GM23338 (cell line): Measurements from ENCODE around the gene LCE1E. TPM values are rescaled to one million over a fixed set of nuclear protein-coding genes. Genes with fewer than 3 reads are reported as not detected.
A peak's percentile ranks its signal among the peaks of the same experiment; 100 is the strongest.

Experiments
- ATAC-seq: fragments of 200-7000 bp; cut with Tn5 transposase; 3 replicates; pipeline ENCODE4 v1.9.1; 2020
- DNase-seq: peaks from one replicate; pipeline ENCODE4 v3.0.0-alpha.2; 2015; ENCODE audit warnings: low spot score
- H2AFZ ChIP-seq: fragments of 200-600 bp; sonication (generic); 2 replicates; pipeline ENCODE4 v1.8.0; 2016; ENCODE audit warnings: antibody characterized with exemption, mild to moderate bottlenecking, moderate library complexity
- H3F3A ChIP-seq: fragments of 200-600 bp; sonication (generic); replicated peaks from 2 replicates; pipeline ENCODE4 v1.8.0; 2017; ENCODE audit warnings: antibody characterized with exemption, mixed run types, low read depth
- H3K27ac ChIP-seq: fragments of 200-600 bp; sonication (generic); 2 replicates; pipeline ENCODE4 v1.6.1; 2016; ENCODE audit warnings: low read depth
- H3K27me3 ChIP-seq: fragments of 200-600 bp; sonication (generic); 2 replicates; pipeline ENCODE4 v1.8.0; 2016; ENCODE audit warnings: mild to moderate bottlenecking, mixed run types, moderate library complexity; ENCODE audit not compliant: insufficient read depth
- H3K36me3 ChIP-seq: fragments of 200-600 bp; sonication (generic); 2 replicates; pipeline ENCODE4 v1.8.0; 2016; ENCODE audit warnings: mild to moderate bottlenecking; ENCODE audit not compliant: insufficient read depth
- H3K4me1 ChIP-seq: fragments of 200-600 bp; sonication (generic); 2 replicates; pipeline ENCODE4 v1.8.0; 2016; ENCODE audit warnings: mild to moderate bottlenecking, moderate library complexity; ENCODE audit not compliant: insufficient read depth
- H3K4me2 ChIP-seq: fragments of 200-600 bp; sonication (generic); 2 replicates; pipeline ENCODE4 v1.7.1; 2017; ENCODE audit warnings: mixed run types
- H3K4me3 ChIP-seq: fragments of 200-600 bp; sonication (generic); 2 replicates; pipeline ENCODE4 v1.6.1; 2016; ENCODE audit warnings: mixed run types
- H3K79me2 ChIP-seq: fragments of 200-600 bp; sonication (generic); replicated peaks from 2 replicates; pipeline ENCODE4 v1.8.0; 2017; ENCODE audit warnings: mild to moderate bottlenecking; ENCODE audit not compliant: insufficient read depth
- H3K9me2 ChIP-seq: fragments of 200-600 bp; sonication (generic); 2 replicates; pipeline ENCODE4 v1.8.0; 2017; ENCODE audit not compliant: insufficient read depth
- H4K20me1 ChIP-seq: fragments of 200-600 bp; sonication (generic); replicated peaks from 2 replicates; pipeline ENCODE4 v1.8.0; 2017; ENCODE audit warnings: mild to moderate bottlenecking; ENCODE audit not compliant: insufficient read depth
- H3K27ac Mint-ChIP-seq: 2 replicates; pipeline ENCODE4 v1.8.0; 2020; ENCODE audit warnings: inconsistent platforms, mild to moderate bottlenecking, moderate library complexity, mixed read lengths
- H3K27me3 Mint-ChIP-seq: 3 replicates; pipeline ENCODE4 v1.8.0; 2022; ENCODE audit warnings: low read depth, mild to moderate bottlenecking, moderate library complexity, mixed read lengths, inconsistent platforms; ENCODE audit not compliant: insufficient read depth, poor library complexity
- H3K36me3 Mint-ChIP-seq: 3 replicates; pipeline ENCODE4 v1.8.0; 2021; ENCODE audit warnings: low read depth, mild to moderate bottlenecking, inconsistent platforms, moderate library complexity, mixed read lengths
- H3K4me1 Mint-ChIP-seq: 3 replicates; pipeline ENCODE4 v1.8.0; 2020; ENCODE audit warnings: mild to moderate bottlenecking, inconsistent platforms, mixed read lengths
- H3K4me3 Mint-ChIP-seq: 3 replicates; pipeline ENCODE4 v1.8.0; 2021; ENCODE audit warnings: moderate library complexity, mild to moderate bottlenecking, inconsistent platforms, mixed read lengths
- H3K9me3 Mint-ChIP-seq: 3 replicates; pipeline ENCODE4 v1.8.0; 2020; ENCODE audit warnings: moderate library complexity, mild to moderate bottlenecking, inconsistent platforms, mixed read lengths
- CREB1 ChIP-seq: fragments of 250-450 bp; sonication (Bioruptor Pico); IDR thresholded peaks from 2 replicates; pipeline ENCODE4 v1.5.0; 2020; ENCODE audit warnings: low read depth, mild to moderate bottlenecking, moderate library complexity
- EZH2 ChIP-seq: fragments of 200-600 bp; sonication (generic); IDR thresholded peaks from one replicate; pipeline ENCODE4 v1.8.0; 2017; ENCODE audit warnings: antibody characterized with exemption, mild to moderate bottlenecking, low read depth; ENCODE audit not compliant: unreplicated experiment
- EZH2phosphoT487 ChIP-seq: fragments of 200-600 bp; sonication (generic); IDR thresholded peaks from one replicate; pipeline ENCODE4 v1.8.1; 2018; ENCODE audit warnings: antibody characterized with exemption; ENCODE audit not compliant: unreplicated experiment
- JUNB ChIP-seq: IDR thresholded peaks from one replicate; pipeline ENCODE4 v1.6.1; 2016; ENCODE audit warnings: antibody characterized with exemption; ENCODE audit not compliant: unreplicated experiment
- NANOG ChIP-seq: IDR thresholded peaks from 2 replicates; pipeline ENCODE4 v1.6.1; 2016; ENCODE audit warnings: antibody characterized with exemption, borderline replicate concordance
- POLR2AphosphoS5 ChIP-seq: IDR thresholded peaks from 2 replicates; pipeline ENCODE4 v1.6.1; 2016; ENCODE audit warnings: antibody characterized with exemption, low read depth
- ZNF331 ChIP-seq: fragments of 250-450 bp; sonication (Bioruptor Pico); IDR thresholded peaks from 2 replicates; pipeline ENCODE4 v1.5.0; 2020; ENCODE audit warnings: low read depth, mild to moderate bottlenecking, moderate library complexity
- polyA plus RNA-seq: library from polyadenylated mRNA; unstranded; fragments of >200 nt; fragmentation: Nextera tagmentation; extraction: Ambion mirVana; gene quantifications from 2 replicates; pipeline ENCODE4 v1.2.1, GENCODE V29; 2016
- total RNA-seq: library from RNA; depleted of rRNA; stranded (reverse); fragments of >200 nt; shearing (Covaris generic); gene quantifications from 2 replicates; pipeline ENCODE4 v1.2.3, GENCODE V29; 2014
- TF ChIP-seq, protein P1 (sequence below): fragments of 250-450 bp; sonication (Bioruptor Pico); IDR thresholded peaks from 2 replicates; pipeline ENCODE4 v1.5.0; 2020; ENCODE audit warnings: mild to moderate bottlenecking, moderate library complexity
- TF ChIP-seq, protein P2 (sequence below): IDR thresholded peaks from one replicate; pipeline ENCODE4 v1.6.1; 2018; ENCODE audit warnings: antibody characterized with exemption; ENCODE audit not compliant: unreplicated experiment

The LCE1E gene
- total and polyA plus RNA-seq, 2 experiments from 2014 or later: not detected

DNA sequence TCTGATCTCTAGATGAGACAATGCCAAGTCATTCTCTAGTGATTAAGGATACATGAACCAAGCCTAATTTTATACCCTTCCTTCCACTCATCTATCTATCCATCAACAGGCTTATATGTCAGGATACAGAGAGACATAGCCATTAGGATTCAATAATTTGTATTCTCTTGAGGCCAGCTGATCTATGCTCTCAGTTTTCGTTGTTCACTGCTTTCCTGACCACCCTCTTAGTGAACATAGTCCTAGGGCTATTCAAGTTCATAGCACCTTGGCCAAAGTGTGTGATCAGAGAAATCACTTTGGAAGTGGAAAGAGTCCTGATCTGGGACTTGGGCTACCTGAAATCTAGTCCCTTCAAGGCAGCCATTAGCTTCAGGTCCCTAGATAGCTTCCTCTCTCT is 32.5 kb upstream of the LCE1E start:
- Histone ChIP-seq H3K9me2 (0 out of 2 replicates have a peak, but pooled peaks cover 5% of the 10 kb centered on the region), H4K20me1 (no peaks in the 10 kb centered on the region; the same call in 1 of the 2 replicates), H3K36me3 (no peaks in the 10 kb centered on the region), H3K27me3 (no peaks in the 10 kb centered on the region), H3K4me2 (no peak overlapping the region), H3F3A (no peaks in the 10 kb centered on the region), H3K4me3 (no peak overlapping the region), H3K27ac (no peak overlapping the region), H3K79me2 (no peaks in the 10 kb centered on the region), H2AFZ (no peak overlapping the region), H3K4me1 (no peaks in the 10 kb centered on the region; the same call in 1 of the 2 replicates)
- TF ChIP-seq POLR2AphosphoS5: no peak
- TF ChIP-seq, protein P1, sequence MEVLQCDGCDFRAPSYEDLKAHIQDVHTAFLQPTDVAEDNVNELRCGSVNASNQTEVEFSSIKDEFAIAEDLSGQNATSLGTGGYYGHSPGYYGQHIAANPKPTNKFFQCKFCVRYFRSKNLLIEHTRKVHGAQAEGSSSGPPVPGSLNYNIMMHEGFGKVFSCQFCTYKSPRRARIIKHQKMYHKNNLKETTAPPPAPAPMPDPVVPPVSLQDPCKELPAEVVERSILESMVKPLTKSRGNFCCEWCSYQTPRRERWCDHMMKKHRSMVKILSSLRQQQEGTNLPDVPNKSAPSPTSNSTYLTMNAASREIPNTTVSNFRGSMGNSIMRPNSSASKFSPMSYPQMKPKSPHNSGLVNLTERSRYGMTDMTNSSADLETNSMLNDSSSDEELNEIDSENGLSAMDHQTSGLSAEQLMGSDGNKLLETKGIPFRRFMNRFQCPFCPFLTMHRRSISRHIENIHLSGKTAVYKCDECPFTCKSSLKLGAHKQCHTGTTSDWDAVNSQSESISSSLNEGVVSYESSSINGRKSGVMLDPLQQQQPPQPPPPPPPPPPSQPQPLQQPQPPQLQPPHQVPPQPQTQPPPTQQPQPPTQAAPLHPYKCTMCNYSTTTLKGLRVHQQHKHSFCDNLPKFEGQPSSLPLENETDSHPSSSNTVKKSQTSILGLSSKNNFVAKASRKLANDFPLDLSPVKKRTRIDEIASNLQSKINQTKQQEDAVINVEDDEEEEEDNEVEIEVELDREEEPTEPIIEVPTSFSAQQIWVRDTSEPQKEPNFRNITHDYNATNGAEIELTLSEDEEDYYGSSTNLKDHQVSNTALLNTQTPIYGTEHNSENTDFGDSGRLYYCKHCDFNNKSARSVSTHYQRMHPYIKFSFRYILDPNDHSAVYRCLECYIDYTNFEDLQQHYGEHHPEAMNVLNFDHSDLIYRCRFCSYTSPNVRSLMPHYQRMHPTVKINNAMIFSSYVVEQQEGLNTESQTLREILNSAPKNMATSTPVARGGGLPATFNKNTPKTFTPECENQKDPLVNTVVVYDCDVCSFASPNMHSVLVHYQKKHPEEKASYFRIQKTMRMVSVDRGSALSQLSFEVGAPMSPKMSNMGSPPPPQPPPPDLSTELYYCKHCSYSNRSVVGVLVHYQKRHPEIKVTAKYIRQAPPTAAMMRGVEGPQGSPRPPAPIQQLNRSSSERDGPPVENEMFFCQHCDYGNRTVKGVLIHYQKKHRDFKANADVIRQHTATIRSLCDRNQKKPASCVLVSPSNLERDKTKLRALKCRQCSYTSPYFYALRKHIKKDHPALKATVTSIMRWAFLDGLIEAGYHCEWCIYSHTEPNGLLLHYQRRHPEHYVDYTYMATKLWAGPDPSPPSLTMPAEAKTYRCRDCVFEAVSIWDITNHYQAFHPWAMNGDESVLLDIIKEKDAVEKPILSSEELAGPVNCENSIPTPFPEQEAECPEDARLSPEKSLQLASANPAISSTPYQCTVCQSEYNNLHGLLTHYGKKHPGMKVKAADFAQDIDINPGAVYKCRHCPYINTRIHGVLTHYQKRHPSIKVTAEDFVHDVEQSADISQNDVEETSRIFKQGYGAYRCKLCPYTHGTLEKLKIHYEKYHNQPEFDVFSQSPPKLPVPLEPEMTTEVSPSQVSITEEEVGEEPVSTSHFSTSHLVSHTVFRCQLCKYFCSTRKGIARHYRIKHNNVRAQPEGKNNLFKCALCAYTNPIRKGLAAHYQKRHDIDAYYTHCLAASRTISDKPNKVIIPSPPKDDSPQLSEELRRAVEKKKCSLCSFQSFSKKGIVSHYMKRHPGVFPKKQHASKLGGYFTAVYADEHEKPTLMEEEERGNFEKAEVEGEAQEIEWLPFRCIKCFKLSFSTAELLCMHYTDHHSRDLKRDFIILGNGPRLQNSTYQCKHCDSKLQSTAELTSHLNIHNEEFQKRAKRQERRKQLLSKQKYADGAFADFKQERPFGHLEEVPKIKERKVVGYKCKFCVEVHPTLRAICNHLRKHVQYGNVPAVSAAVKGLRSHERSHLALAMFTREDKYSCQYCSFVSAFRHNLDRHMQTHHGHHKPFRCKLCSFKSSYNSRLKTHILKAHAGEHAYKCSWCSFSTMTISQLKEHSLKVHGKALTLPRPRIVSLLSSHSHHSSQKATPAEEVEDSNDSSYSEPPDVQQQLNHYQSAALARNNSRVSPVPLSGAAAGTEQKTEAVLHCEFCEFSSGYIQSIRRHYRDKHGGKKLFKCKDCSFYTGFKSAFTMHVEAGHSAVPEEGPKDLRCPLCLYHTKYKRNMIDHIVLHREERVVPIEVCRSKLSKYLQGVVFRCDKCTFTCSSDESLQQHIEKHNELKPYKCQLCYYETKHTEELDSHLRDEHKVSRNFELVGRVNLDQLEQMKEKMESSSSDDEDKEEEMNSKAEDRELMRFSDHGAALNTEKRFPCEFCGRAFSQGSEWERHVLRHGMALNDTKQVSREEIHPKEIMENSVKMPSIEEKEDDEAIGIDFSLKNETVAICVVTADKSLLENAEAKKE (CRISPR knock-in tag): no peak
- no peak for TF ChIP-seq EZH2
- Mint-ChIP-seq H3K27ac (no peak overlapping the region), H3K4me3 (no peak overlapping the region), H3K9me3 (no peaks in the 10 kb centered on the region), H3K36me3 (no peaks in the 10 kb centered on the region), H3K4me1 (peaks cover 15% of the 10 kb centered on the region; the same call in 2 of the 3 replicates), H3K27me3 (no peaks in the 10 kb centered on the region)
- ATAC-seq (no peak), DNase-seq (no peak)

DNA sequence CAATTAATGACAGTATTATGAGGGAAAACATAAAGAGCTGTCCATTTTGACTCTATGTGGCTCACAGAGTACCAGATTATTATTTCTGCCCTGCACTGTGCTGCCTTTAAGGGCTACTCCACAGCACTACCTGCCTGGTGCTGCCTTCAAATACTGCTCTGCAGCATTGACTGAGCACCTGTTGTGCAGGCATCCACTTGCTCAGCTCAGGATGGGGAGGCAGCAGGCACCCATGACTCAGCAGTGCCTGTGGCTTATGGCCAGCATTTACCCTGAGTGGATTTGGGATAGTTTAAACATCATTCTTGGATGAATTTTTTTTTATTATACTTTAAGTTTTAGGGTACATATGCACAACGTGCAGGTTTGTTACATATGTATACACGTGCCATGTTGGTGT is 29.2 kb upstream of the LCE1E start:
- no peak overlapping the region for H3K27ac ChIP-seq
- no peak overlapping the region for H3K4me3 ChIP-seq
- Mint-ChIP-seq H3K27ac (no peak overlapping the region), H3K9me3 (no peaks in the 10 kb centered on the region; the same call in 2 of the 3 replicates), H3K36me3 (no peaks in the 10 kb centered on the region), H3K27me3 (peaks cover 2% of the 10 kb centered on the region), H3K4me3 (no peak overlapping the region), H3K4me1 (peaks cover 15% of the 10 kb centered on the region; the same call in 2 of the 3 replicates)
- no peaks in the 10 kb centered on the region for H3K36me3 ChIP-seq
- H3K27me3 ChIP-seq: no peaks in the 10 kb centered on the region
- DNase-seq (no peak), ATAC-seq (peak; percentile 82)
- H2AFZ ChIP-seq: no peak overlapping the region
- H3K9me2 ChIP-seq: 0 out of 2 replicates have a peak, but pooled peaks cover 5% of the 10 kb centered on the region
- no peaks in the 10 kb centered on the region; the same call in 1 of the 2 replicates for H4K20me1 ChIP-seq
- no peaks in the 10 kb centered on the region; the same call in 1 of the 2 replicates for H3K4me1 ChIP-seq
- no peak overlapping the region for H3K4me2 ChIP-seq
- H3K79me2 ChIP-seq: no peaks in the 10 kb centered on the region
- no peaks in the 10 kb centered on the region for H3F3A ChIP-seq
- TF ChIP-seq JUNB (no peak), POLR2AphosphoS5 (no peak), EZH2phosphoT487 (no peak), CREB1 (CRISPR knock-in tag) (no peak), NANOG (no peak), ZNF331 (CRISPR knock-in tag) (no peak)
- TF ChIP-seq, protein P2, sequence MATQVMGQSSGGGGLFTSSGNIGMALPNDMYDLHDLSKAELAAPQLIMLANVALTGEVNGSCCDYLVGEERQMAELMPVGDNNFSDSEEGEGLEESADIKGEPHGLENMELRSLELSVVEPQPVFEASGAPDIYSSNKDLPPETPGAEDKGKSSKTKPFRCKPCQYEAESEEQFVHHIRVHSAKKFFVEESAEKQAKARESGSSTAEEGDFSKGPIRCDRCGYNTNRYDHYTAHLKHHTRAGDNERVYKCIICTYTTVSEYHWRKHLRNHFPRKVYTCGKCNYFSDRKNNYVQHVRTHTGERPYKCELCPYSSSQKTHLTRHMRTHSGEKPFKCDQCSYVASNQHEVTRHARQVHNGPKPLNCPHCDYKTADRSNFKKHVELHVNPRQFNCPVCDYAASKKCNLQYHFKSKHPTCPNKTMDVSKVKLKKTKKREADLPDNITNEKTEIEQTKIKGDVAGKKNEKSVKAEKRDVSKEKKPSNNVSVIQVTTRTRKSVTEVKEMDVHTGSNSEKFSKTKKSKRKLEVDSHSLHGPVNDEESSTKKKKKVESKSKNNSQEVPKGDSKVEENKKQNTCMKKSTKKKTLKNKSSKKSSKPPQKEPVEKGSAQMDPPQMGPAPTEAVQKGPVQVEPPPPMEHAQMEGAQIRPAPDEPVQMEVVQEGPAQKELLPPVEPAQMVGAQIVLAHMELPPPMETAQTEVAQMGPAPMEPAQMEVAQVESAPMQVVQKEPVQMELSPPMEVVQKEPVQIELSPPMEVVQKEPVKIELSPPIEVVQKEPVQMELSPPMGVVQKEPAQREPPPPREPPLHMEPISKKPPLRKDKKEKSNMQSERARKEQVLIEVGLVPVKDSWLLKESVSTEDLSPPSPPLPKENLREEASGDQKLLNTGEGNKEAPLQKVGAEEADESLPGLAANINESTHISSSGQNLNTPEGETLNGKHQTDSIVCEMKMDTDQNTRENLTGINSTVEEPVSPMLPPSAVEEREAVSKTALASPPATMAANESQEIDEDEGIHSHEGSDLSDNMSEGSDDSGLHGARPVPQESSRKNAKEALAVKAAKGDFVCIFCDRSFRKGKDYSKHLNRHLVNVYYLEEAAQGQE: no peak
